ENCODE results near the gene DLX4.

The DLX4 gene

GRCh38 chr17:49949634-49950033 is 19.4 kb upstream of the DLX4 start:
- no peak overlapping the region for H2AK5ac ChIP-seq (ENCODE audit: low read length)
- no peak overlapping the region for H3K18ac ChIP-seq (ENCODE audit: low read length)
- H3K79me2 ChIP-seq (ENCODE audit: control insufficient read depth, insufficient read depth, low read length), result no peaks in the 10 kb centered on the region
- no peak overlapping the region for H3K9ac ChIP-seq (ENCODE audit: low read length)
- H3K79me1 ChIP-seq (ENCODE audit: low read length), result no peaks in the 10 kb centered on the region
- no peak overlapping the region for H3K56ac ChIP-seq (ENCODE audit: low read length)
- H3K23ac ChIP-seq (ENCODE audit: low read length), result no peak overlapping the region
- H2BK120ac ChIP-seq (ENCODE audit: low read depth, low read length), result no peak overlapping the region
- no peaks in the 10 kb centered on the region for H3K4me1 ChIP-seq (ENCODE audit: control insufficient read depth, low read depth, low read length)
- WGBS (ENCODE audit: extremely low coverage, insufficient coverage, low lambda C conversion rate), result no CpG with 5 or more reads among the region's 2 CpGs
- no peak overlapping the region for H3K27ac ChIP-seq (ENCODE audit: low read depth, low read length)
- DNase-seq, result no peak
- H3K4me3 ChIP-seq (ENCODE audit: low read length), result no peak overlapping the region
- no peak overlapping the region for H2BK5ac ChIP-seq (ENCODE audit: low read length)
- no peak overlapping the region for H4K5ac ChIP-seq (ENCODE audit: low read length)
- H2BK15ac ChIP-seq (replicated peaks; ENCODE audit: low read depth), result no peak overlapping the region
- H3K4me2 ChIP-seq (ENCODE audit: low read length), result no peak overlapping the region
- H3K4ac ChIP-seq (ENCODE audit: low read depth, low read length), result no peak overlapping the region
- no peak overlapping the region for H4K8ac ChIP-seq (ENCODE audit: low read depth, low read length)
- no peaks in the 10 kb centered on the region for H3K27me3 ChIP-seq (ENCODE audit: insufficient read depth, low read length, poor library complexity)
- no peaks in the 10 kb centered on the region for H3K36me3 ChIP-seq (ENCODE audit: control insufficient read depth, insufficient read depth, low read length)

GRCh38 chr17:49951362-49952082 is 17.5 kb upstream of the DLX4 start:
- no peak overlapping the region for H3K9ac ChIP-seq (ENCODE audit: low read length)
- H2BK120ac ChIP-seq (ENCODE audit: low read depth, low read length), result no peak overlapping the region
- no peak overlapping the region for H4K8ac ChIP-seq (ENCODE audit: low read depth, low read length)
- no peaks in the 10 kb centered on the region for H3K27me3 ChIP-seq (ENCODE audit: insufficient read depth, low read length, poor library complexity)
- H2BK15ac ChIP-seq (replicated peaks; ENCODE audit: low read depth), result no peak overlapping the region
- no peak overlapping the region for H3K4ac ChIP-seq (ENCODE audit: low read depth, low read length)
- no peak overlapping the region for H3K4me2 ChIP-seq (ENCODE audit: low read length)
- no peaks in the 10 kb centered on the region for H3K4me1 ChIP-seq (ENCODE audit: control insufficient read depth, low read depth, low read length)
- no peak overlapping the region for H2AK5ac ChIP-seq (ENCODE audit: low read length)
- H3K4me3 ChIP-seq (ENCODE audit: low read length), result no peak overlapping the region
- no peak overlapping the region for H3K27ac ChIP-seq (ENCODE audit: low read depth, low read length)
- H3K56ac ChIP-seq (ENCODE audit: low read length), result no peak overlapping the region
- H3K79me1 ChIP-seq (ENCODE audit: low read length), result no peaks in the 10 kb centered on the region
- no peak for DNase-seq
- H3K23ac ChIP-seq (ENCODE audit: low read length), result no peak overlapping the region
- no CpG with 5 or more reads among the region's 14 CpGs for WGBS (ENCODE audit: extremely low coverage, insufficient coverage, low lambda C conversion rate)
- H3K18ac ChIP-seq (ENCODE audit: low read length), result no peak overlapping the region
- no peaks in the 10 kb centered on the region for H3K79me2 ChIP-seq (ENCODE audit: control insufficient read depth, insufficient read depth, low read length)
- no peak overlapping the region for H4K5ac ChIP-seq (ENCODE audit: low read length)
- no peaks in the 10 kb centered on the region for H3K36me3 ChIP-seq (ENCODE audit: control insufficient read depth, insufficient read depth, low read length)
- H2BK5ac ChIP-seq (ENCODE audit: low read length), result no peak overlapping the region

GRCh38 chr17:49952209-49952911 is 16.6 kb upstream of the DLX4 start:
- Histone ChIP-seq H3K18ac (ENCODE audit: low read length) (no peak overlapping the region), H3K4ac (ENCODE audit: low read depth, low read length) (no peak overlapping the region), H3K27ac (ENCODE audit: low read depth, low read length) (no peak overlapping the region), H3K56ac (ENCODE audit: low read length) (no peak overlapping the region), H2AK5ac (ENCODE audit: low read length) (no peak overlapping the region), H3K23ac (ENCODE audit: low read length) (no peak overlapping the region), H3K4me2 (ENCODE audit: low read length) (no peak overlapping the region), H3K79me1 (ENCODE audit: low read length) (no peaks in the 10 kb centered on the region), H2BK120ac (ENCODE audit: low read depth, low read length) (no peak overlapping the region), H3K27me3 (ENCODE audit: insufficient read depth, low read length, poor library complexity) (no peaks in the 10 kb centered on the region), H3K4me1 (ENCODE audit: control insufficient read depth, low read depth, low read length) (no peaks in the 10 kb centered on the region), H3K9ac (ENCODE audit: low read length) (no peak overlapping the region), H3K79me2 (ENCODE audit: control insufficient read depth, insufficient read depth, low read length) (no peaks in the 10 kb centered on the region), H2BK5ac (ENCODE audit: low read length) (no peak overlapping the region), H4K5ac (ENCODE audit: low read length) (no peak overlapping the region), H2BK15ac (replicated peaks; ENCODE audit: low read depth) (no peak overlapping the region), H3K36me3 (ENCODE audit: control insufficient read depth, insufficient read depth, low read length) (no peaks in the 10 kb centered on the region), H3K4me3 (ENCODE audit: low read length) (no peak overlapping the region), H4K8ac (ENCODE audit: low read depth, low read length) (no peak overlapping the region)
- DNase-seq, result peak; percentile 90
- no CpG with 5 or more reads among the region's 7 CpGs for WGBS (ENCODE audit: extremely low coverage, insufficient coverage, low lambda C conversion rate)

- no peak overlapping the region for H2BK15ac ChIP-seq (replicated peaks; ENCODE audit: low read depth)
- no peak overlapping the region for H3K27ac ChIP-seq (ENCODE audit: low read depth, low read length)
- no peak overlapping the region for H2BK120ac ChIP-seq (ENCODE audit: low read depth, low read length)
- H4K8ac ChIP-seq (ENCODE audit: low read depth, low read length), result no peak overlapping the region
- no peaks in the 10 kb centered on the region for H3K36me3 ChIP-seq (ENCODE audit: control insufficient read depth, insufficient read depth, low read length)
- H3K9ac ChIP-seq (ENCODE audit: low read length), result no peak overlapping the region
- no peak overlapping the region for H3K18ac ChIP-seq (ENCODE audit: low read length)
- no CpG with 5 or more reads among the region's 8 CpGs for WGBS (ENCODE audit: extremely low coverage, insufficient coverage, low lambda C conversion rate)
- H3K4me1 ChIP-seq (ENCODE audit: control insufficient read depth, low read depth, low read length), result no peaks in the 10 kb centered on the region
- H3K4me2 ChIP-seq (ENCODE audit: low read length), result no peak overlapping the region
- H3K79me2 ChIP-seq (ENCODE audit: control insufficient read depth, insufficient read depth, low read length), result no peaks in the 10 kb centered on the region
- H3K27me3 ChIP-seq (ENCODE audit: insufficient read depth, low read length, poor library complexity), result no peaks in the 10 kb centered on the region
- no peak overlapping the region for H4K5ac ChIP-seq (ENCODE audit: low read length)
- DNase-seq, result no peak
- no peak overlapping the region for H3K56ac ChIP-seq (ENCODE audit: low read length)
- no peak overlapping the region for H3K4ac ChIP-seq (ENCODE audit: low read depth, low read length)
- H3K23ac ChIP-seq (ENCODE audit: low read length), result no peak overlapping the region
- H2AK5ac ChIP-seq (ENCODE audit: low read length), result no peak overlapping the region
- no peaks in the 10 kb centered on the region for H3K79me1 ChIP-seq (ENCODE audit: low read length)
- H3K4me3 ChIP-seq (ENCODE audit: low read length), result no peak overlapping the region
- H2BK5ac ChIP-seq (ENCODE audit: low read length), result no peak overlapping the region
These were observed 16.0 kb upstream of the DLX4 start for GRCh38 chr17:49952912-49953497.

- no CpG with 5 or more reads among the region's 1 CpG for WGBS (ENCODE audit: extremely low coverage, insufficient coverage, low lambda C conversion rate)
- H3K9ac ChIP-seq (ENCODE audit: low read length), result no peak overlapping the region
- H3K4me2 ChIP-seq (ENCODE audit: low read length), result no peak overlapping the region
These were observed 13.8 kb upstream of the DLX4 start for GRCh38 chr17:49955157-49955556.

More at GRCh38 chr17:49955157-49955556, 13.8 kb upstream of the DLX4 start:
- H3K4me1 ChIP-seq (ENCODE audit: control insufficient read depth, low read depth, low read length), result no peaks in the 10 kb centered on the region
- H2AK5ac ChIP-seq (ENCODE audit: low read length), result no peak overlapping the region
- no peak overlapping the region for H3K4ac ChIP-seq (ENCODE audit: low read depth, low read length)
- no peak overlapping the region for H3K4me3 ChIP-seq (ENCODE audit: low read length)
- no peak overlapping the region for H3K18ac ChIP-seq (ENCODE audit: low read length)
- no peaks in the 10 kb centered on the region for H3K79me1 ChIP-seq (ENCODE audit: low read length)
- no peak overlapping the region for H2BK5ac ChIP-seq (ENCODE audit: low read length)
- no peak overlapping the region for H3K56ac ChIP-seq (ENCODE audit: low read length)
- H4K8ac ChIP-seq (ENCODE audit: low read depth, low read length), result no peak overlapping the region
- no peak for DNase-seq
- no peak overlapping the region for H2BK15ac ChIP-seq (replicated peaks; ENCODE audit: low read depth)
- no peak overlapping the region for H2BK120ac ChIP-seq (ENCODE audit: low read depth, low read length)
- H4K5ac ChIP-seq (ENCODE audit: low read length), result no peak overlapping the region
- H3K23ac ChIP-seq (ENCODE audit: low read length), result no peak overlapping the region
- no peaks in the 10 kb centered on the region for H3K36me3 ChIP-seq (ENCODE audit: control insufficient read depth, insufficient read depth, low read length)
- H3K27me3 ChIP-seq (ENCODE audit: insufficient read depth, low read length, poor library complexity), result no peaks in the 10 kb centered on the region
- no peaks in the 10 kb centered on the region for H3K79me2 ChIP-seq (ENCODE audit: control insufficient read depth, insufficient read depth, low read length)
- H3K27ac ChIP-seq (ENCODE audit: low read depth, low read length), result no peak overlapping the region

All from mesendoderm (in vitro differentiated cells).